GM23338 (cell line): ENCODE results near the gene CLSTN2.

Experiments
- EZH2 ChIP-seq: fragments of 200-600 bp; sonication (generic); IDR thresholded peaks from one replicate; pipeline ENCODE4 v1.8.0; 2017; ENCODE audit warnings: antibody characterized with exemption, mild to moderate bottlenecking, low read depth; ENCODE audit not compliant: unreplicated experiment
- EZH2phosphoT487 ChIP-seq: fragments of 200-600 bp; sonication (generic); IDR thresholded peaks from one replicate; pipeline ENCODE4 v1.8.1; 2018; ENCODE audit warnings: antibody characterized with exemption; ENCODE audit not compliant: unreplicated experiment
- NANOG ChIP-seq: IDR thresholded peaks from 2 replicates; pipeline ENCODE4 v1.6.1; 2016; ENCODE audit warnings: antibody characterized with exemption, borderline replicate concordance
- POLR2AphosphoS5 ChIP-seq: IDR thresholded peaks from 2 replicates; pipeline ENCODE4 v1.6.1; 2016; ENCODE audit warnings: antibody characterized with exemption, low read depth
- TF ChIP-seq, protein P1 (sequence below), 2 experiments: fragments of 200-600 bp in 1 of 2; sonication (generic) in 1 of 2; conservative IDR thresholded peaks; 2 replicates each; pipeline versions ENCODE4 v1.5.1 to v1.6.1; 2016 to 2017; ENCODE audit warnings: antibody characterized with exemption in 2 of 2, low read depth in 2 of 2, mild to moderate bottlenecking in 2 of 2, moderate library complexity in 1 of 2
- TF ChIP-seq, protein P2 (sequence below): IDR thresholded peaks from one replicate; pipeline ENCODE4 v1.6.1; 2018; ENCODE audit warnings: antibody characterized with exemption; ENCODE audit not compliant: unreplicated experiment

DNA sequence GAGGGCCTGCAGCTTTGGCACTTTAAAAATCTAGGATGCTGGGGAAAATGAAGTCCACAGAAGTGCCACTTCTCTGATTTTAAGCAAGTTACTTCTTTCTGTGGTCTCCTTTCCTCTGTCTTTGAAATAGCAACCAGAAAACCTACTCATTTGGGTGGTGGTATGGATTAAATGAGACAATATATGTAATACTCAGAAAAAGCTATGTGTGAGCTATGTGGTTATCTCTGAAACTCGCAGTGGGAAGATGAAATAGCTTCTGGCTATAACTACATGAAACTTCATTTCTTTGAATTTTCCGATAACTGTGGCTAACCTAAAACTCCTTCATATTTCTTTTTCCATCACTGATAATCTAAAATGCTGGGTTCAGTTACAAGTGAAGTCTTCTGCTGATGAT is 368.9 kb downstream of the CLSTN2 start:
- TF ChIP-seq EZH2: no peak
- TF ChIP-seq, protein P1, sequence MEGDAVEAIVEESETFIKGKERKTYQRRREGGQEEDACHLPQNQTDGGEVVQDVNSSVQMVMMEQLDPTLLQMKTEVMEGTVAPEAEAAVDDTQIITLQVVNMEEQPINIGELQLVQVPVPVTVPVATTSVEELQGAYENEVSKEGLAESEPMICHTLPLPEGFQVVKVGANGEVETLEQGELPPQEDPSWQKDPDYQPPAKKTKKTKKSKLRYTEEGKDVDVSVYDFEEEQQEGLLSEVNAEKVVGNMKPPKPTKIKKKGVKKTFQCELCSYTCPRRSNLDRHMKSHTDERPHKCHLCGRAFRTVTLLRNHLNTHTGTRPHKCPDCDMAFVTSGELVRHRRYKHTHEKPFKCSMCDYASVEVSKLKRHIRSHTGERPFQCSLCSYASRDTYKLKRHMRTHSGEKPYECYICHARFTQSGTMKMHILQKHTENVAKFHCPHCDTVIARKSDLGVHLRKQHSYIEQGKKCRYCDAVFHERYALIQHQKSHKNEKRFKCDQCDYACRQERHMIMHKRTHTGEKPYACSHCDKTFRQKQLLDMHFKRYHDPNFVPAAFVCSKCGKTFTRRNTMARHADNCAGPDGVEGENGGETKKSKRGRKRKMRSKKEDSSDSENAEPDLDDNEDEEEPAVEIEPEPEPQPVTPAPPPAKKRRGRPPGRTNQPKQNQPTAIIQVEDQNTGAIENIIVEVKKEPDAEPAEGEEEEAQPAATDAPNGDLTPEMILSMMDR (conservative IDR thresholded peaks at IDR 0.05; ENCODE audit: low read depth in 2 of 2): no peak
- TF ChIP-seq, protein P2, sequence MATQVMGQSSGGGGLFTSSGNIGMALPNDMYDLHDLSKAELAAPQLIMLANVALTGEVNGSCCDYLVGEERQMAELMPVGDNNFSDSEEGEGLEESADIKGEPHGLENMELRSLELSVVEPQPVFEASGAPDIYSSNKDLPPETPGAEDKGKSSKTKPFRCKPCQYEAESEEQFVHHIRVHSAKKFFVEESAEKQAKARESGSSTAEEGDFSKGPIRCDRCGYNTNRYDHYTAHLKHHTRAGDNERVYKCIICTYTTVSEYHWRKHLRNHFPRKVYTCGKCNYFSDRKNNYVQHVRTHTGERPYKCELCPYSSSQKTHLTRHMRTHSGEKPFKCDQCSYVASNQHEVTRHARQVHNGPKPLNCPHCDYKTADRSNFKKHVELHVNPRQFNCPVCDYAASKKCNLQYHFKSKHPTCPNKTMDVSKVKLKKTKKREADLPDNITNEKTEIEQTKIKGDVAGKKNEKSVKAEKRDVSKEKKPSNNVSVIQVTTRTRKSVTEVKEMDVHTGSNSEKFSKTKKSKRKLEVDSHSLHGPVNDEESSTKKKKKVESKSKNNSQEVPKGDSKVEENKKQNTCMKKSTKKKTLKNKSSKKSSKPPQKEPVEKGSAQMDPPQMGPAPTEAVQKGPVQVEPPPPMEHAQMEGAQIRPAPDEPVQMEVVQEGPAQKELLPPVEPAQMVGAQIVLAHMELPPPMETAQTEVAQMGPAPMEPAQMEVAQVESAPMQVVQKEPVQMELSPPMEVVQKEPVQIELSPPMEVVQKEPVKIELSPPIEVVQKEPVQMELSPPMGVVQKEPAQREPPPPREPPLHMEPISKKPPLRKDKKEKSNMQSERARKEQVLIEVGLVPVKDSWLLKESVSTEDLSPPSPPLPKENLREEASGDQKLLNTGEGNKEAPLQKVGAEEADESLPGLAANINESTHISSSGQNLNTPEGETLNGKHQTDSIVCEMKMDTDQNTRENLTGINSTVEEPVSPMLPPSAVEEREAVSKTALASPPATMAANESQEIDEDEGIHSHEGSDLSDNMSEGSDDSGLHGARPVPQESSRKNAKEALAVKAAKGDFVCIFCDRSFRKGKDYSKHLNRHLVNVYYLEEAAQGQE: no peak
- no peak for TF ChIP-seq NANOG
- TF ChIP-seq POLR2AphosphoS5: no peak
- no peak for TF ChIP-seq EZH2phosphoT487
